ENCODE measurements around the gene P2RX7.
A peak's percentile ranks its signal among the peaks of the same experiment; 100 is the strongest.
"Not testable (repeated sequence)": the region's sequence is repeated elsewhere in the genome, so short reads cannot be mapped to it uniquely, and the experiment has no call there.

P2RX7 gene

GRCh38 chr12:121139286-121139685 lies 6.6 kb downstream of the P2RX7 start:
- DNase-seq: no peak

DNA sequence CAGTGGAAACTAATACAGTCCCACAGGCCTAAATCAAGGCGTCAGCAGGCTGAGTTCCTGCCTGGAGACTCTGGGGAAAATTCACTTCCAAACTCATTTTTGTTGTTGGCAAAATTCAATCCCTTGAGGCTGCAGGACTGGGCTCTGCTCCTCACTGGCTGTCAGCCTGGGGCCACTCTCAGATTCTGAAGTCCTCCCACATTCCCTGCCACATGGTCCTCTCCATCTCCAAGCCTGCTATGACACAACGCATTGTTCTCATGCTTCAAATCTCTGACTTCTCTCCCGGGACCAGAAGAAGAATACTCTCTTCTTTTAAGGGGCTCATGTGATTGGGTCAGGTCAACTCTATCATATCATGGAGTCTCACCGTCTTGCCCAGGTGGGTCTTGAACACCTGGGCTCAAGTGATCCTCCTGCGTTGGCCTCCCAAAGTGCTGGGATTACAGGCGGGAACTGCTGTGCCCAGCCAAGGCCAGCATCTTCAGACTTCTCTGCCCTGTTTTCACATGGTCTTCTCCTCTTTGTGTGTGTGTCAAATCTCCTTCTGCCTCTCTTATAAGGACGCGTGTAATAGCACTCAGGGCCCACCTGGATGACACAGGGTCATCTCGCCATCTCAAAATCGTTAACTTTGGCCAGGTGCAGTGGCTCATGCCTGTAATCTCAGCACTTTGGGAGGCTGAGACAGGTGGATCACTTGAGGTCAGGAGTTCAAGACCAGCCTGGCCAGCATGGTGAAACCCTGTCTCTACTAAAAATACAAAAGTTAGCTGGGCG lies 9.7 kb downstream of the P2RX7 start:
- DNase-seq: no peak

GRCh38 chr12:121144416-121144914 lies 11.8 kb downstream of the P2RX7 start:
- peak; percentile 59 for DNase-seq

DNA sequence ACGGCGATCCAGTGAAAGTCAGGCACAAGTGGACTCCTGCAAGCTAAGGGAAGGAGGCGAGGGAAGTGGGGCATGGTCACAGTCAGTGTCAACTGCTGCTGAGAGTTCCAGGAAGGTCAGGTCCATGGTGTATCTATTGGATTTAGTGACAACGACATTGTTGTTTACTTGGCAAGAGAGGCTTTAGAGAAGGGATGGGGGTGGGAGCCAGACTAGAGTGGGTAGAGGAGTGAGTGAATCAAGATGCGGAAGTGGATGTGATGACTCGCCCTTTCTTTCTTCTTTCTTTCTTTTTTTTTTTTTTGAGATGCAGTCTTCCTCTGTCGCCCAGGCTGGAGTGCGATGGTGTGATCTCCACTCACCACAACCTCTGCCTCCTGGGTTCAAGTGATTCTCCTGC lies 12.5 kb downstream of the P2RX7 start:
- peak; percentile 61 for DNase-seq

DNA sequence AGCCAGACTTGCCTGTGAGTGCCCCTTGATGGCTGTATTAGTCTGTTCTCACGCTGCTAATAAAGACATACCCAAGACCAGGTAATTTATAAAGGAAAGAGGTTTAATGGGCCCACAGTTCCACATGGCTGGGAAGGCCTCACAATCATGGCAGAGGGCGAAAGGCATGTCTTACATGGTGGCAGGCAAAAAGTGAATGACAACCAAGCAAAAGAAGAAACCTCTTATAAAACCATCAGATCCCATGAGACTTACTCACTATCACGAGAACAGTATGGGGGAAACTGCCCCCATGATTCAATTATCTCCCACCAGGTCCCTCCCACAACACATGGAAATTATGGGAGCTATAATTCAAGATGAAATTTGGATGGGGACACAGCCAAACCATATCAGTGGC lies 16.6 kb downstream of the P2RX7 start:
- not testable (repeated sequence) for DNase-seq

DNA sequence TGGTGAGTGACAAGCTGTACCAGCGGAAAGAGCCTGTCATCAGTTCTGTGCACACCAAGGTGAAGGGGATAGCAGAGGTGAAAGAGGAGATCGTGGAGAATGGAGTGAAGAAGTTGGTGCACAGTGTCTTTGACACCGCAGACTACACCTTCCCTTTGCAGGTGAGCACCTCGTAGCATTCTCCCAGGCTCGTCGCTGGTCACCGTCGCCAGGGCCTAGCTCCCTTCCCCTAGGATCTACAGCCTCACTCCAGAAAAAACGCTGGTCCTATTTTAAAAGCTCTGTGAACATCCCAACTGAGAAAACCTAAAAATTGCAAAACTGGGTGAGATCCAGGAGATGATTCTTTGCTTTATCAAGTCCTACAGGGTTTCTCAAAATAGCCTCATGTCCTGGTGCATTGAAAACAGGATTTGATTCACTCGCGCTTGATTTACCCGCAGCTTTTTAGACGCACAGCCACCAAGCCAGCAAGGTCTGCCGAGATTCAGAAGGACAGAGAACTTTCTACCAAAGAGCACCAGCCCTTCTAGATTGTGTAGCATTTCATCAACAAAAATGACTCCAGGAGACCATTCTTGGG lies 22.2 kb downstream of the P2RX7 start:
- no peak for DNase-seq

- DNase-seq: no peak
Observed at GRCh38 chr12:121156365-121156764, 23.7 kb downstream of the P2RX7 start.

DNA sequence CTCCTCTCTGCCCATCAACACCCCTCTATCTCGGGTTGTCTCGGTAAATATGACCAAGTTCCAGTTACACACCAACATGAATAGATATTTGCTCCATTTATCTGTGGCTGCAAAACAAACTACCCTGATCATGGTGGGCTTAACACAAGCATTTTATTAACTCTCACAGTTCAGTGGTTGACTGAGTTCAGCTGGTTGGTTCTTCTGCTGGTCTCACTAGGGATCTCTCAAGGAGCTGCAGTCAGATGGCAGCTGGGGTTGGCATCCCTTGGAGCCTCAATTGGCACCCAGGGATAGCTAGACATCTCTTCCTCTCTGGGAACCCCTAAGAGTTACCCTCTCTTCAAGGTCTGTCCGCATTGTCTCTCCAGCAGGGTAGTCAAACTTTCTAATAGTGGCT lies 25.4 kb downstream of the P2RX7 start:
- DNase-seq: no peak

GRCh38 chr12:121158728-121159351 lies 26.2 kb downstream of the P2RX7 start:
- DNase-seq: peak; percentile 33

- no peak for DNase-seq
Observed at GRCh38 chr12:121159467-121160307, 27.0 kb downstream of the P2RX7 start.

- no peak for DNase-seq
Observed at GRCh38 chr12:121162384-121162783, 29.7 kb downstream of the P2RX7 start.

DNA sequence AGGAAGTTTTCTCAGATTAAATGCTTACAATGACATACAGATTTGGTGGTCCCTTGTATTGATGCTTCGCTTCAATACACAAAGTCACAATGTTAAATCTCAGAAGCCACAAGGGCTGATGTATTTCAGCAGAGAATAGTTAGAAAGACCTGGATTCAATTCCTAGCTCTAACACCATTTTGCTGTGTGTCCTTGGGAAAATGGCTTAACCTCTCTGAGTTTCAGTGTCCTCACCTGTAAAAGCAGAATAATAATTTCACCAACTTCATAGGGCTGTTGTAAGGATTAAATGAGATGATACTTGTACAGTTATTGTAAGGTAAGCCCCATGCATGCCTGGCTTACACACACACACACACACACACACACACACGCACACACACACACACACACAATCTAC lies 30.3 kb downstream of the P2RX7 start:
- no peak for DNase-seq

GRCh38 chr12:121164839-121165238 lies 32.2 kb downstream of the P2RX7 start:
- peak; percentile 46 for DNase-seq

DNA sequence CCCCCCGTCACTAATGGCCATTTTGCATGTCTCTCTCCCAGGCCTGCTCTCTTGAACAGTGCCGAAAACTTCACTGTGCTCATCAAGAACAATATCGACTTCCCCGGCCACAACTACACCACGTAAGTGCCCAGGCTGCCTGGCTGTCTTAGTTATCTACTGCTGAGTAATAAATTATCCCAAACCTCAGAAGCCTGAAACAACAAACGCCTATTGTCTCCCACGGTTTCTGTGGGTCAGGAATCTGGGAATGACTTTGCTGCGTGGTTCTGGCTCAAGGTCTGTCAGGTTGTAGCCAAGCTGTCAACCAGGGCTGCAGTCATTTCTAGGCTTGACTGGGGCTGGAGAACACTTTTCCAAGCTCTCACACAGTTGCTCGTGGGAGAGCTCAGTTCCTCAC lies 32.6 kb downstream of the P2RX7 start:
- no peak for DNase-seq

DNA sequence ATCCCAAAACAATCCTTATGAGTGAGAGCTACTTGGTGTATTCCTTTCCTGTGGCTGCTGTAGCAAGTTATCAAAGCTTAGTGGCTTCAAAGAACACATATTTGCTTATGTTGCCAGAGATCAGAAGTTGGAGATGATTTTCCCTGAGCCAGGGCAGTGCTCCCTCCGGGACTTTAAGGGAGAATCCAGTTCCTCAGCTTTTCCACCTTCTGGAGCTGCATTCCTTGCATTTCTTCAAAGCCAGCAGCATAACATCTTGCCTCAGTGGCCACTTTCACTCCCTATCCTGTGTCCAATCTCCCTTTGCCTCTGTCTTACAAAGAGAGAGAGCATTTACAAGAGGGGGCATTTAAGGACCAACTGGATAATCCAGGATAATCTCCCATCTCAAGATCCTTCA lies 33.7 kb downstream of the P2RX7 start:
- DNase-seq: no peak

- no peak for DNase-seq
Observed at GRCh38 chr12:121167232-121167820, 34.6 kb downstream of the P2RX7 start.

GRCh38 chr12:121167951-121168350 lies 35.3 kb downstream of the P2RX7 start:
- DNase-seq: no peak

- no peak for DNase-seq
Observed at GRCh38 chr12:121170151-121170550, 37.5 kb downstream of the P2RX7 start.

DNA sequence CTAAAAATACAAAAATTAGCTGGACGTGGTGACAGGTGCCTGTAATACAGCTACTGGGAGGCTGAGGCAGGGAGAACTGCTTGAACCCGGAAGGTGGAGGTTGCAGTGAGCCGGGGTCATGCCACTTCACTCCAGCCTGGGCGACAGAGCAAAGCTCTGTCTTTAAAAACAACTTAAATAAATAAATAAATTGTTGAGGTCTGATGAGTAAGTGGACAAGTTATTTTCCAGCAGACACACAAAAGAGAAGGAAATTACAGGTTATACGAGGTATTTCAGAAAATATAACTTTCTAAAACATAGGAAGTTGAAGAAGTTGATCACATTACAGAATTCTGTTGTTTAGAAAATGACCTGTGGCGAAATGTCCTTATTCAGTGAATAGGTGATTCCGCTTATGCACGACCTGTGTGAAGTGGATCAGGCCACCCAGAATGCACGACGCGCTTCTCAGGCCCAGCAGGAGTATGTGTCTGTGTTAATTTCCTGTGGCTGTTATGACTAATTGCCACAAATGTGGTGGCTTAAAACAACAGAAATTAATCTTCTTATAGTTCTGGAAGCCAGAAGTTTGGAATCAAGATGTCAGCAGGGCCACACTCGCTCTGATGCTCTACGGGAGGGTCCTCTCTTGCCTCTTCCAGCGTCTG lies 38.1 kb downstream of the P2RX7 start:
- no peak for DNase-seq

DNA sequence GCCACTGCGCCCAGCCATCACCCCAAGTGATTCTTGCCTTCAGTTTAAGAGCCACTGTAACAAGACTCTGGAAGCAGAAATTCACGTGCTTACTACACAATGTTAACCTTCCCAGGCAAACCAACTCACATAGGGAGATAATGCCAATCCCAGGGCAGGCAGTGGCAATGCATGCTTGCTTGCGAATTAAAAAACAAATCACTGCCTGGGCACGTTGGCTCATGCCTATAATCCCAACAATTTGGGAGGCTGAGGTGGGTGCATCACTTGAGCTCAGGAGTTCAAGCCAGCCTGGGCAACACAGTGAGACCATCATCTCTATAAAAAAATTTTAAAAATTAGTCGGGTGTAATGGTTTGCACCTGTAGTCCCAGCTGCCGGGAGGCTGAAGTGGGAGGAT lies 39.5 kb downstream of the P2RX7 start:
- no peak for DNase-seq

DNA sequence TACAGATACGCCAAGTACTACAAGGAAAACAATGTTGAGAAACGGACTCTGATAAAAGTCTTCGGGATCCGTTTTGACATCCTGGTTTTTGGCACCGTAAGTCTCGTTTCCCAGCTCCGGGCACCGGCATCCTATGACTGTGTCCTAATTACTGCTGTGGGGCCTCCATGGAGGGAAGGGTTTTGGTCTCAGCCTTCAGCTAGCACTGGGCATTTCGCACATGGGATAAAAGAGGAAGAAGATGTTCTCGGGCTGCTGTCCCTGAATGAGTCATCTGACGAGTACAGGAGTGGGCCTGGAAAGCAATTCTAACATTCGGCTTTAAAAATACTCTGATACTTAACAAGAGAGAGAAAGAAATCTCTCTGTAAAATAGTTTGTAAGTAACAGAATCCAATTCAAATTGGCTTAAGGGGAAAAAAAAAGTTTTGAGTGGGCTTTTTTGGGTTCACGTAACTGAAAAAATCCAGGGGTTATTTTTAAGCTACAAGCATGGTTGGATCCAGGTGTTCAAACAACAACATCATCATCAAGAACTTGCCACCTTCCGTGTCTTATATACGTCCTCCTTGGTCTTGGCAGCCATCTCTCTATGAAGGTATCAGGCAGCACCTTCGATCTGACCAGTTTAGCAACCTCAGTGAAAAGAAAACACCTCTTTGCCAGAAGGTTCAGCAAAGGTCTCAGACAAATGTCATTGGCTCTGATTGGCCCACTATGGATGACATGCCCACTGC lies 42.9 kb downstream of the P2RX7 start:
- DNase-seq: peak; percentile 39

Data from OCI-M1 (cell line).